Nephron progenitor cell (in vitro differentiated cells): Measurements from ENCODE around the gene PAK2.
A peak's percentile ranks its signal among the peaks of the same experiment; 100 is the strongest.

Experiments used
- DNase-seq: peaks from one replicate; pipeline ENCODE4 v3.0.0; 2021
- H3K27ac Mint-ChIP-seq: 2 replicates; pipeline ENCODE4 v1.8.0; 2021; ENCODE audit warnings: mild to moderate bottlenecking, moderate library complexity, mixed read lengths
- H3K27me3 Mint-ChIP-seq: 2 replicates; pipeline ENCODE4 v1.8.0; 2021; ENCODE audit warnings: mild to moderate bottlenecking, low read depth, mixed read lengths; ENCODE audit not compliant: poor library complexity
- H3K36me3 Mint-ChIP-seq: 2 replicates; pipeline ENCODE4 v1.8.0; 2021; ENCODE audit warnings: low read depth, mixed read lengths
- H3K4me1 Mint-ChIP-seq: 2 replicates; pipeline ENCODE4 v1.8.0; 2021; ENCODE audit warnings: mixed read lengths
- H3K4me3 Mint-ChIP-seq: 2 replicates; pipeline ENCODE4 v1.8.0; 2021; ENCODE audit warnings: mild to moderate bottlenecking, moderate library complexity, mixed read lengths
- H3K9me3 Mint-ChIP-seq: 2 replicates; pipeline ENCODE4 v1.8.0; 2021; ENCODE audit warnings: mild to moderate bottlenecking, moderate library complexity, mixed read lengths
- CTCF ChIP-seq: fragments of 200-600 bp; sonication (generic); IDR thresholded peaks from 2 replicates; pipeline ENCODE4 v1.5.0; 2021; ENCODE audit warnings: antibody characterized with exemption

Gene PAK2

GRCh38 chr3:196757876-196758739 lies 18.5 kb downstream of the PAK2 start:
- TF ChIP-seq CTCF = no peak
- H3K4me1 Mint-ChIP-seq = no peaks in the 10 kb centered on the region
- DNase-seq = no peak
- H3K36me3 Mint-ChIP-seq = peaks cover 86% of the 10 kb centered on the region
- peak overlapping the region; percentile 23 for H3K27ac Mint-ChIP-seq
- no peaks in the 10 kb centered on the region for H3K27me3 Mint-ChIP-seq
- no peak overlapping the region for H3K4me3 Mint-ChIP-seq
- peaks cover 74% of the 10 kb centered on the region for H3K9me3 Mint-ChIP-seq

DNA sequence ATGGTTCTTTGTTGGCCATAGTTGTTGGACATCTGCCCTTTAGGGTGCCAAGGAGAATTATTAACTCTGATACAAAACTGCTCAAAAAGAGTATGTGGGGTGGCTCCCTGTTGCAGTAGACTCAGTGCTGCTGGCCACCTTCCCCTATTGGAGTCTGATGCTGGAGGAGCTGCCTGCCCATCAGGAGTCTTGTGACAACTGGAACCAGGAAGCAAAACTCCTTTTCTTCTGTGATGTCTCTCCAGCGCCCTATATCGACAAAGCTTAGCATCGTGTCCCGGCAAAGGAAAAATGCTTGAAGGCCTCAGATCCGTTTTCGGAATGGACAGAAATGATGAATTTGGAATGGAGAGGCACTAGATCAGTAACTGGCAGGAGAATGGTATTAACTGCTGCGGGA lies 23.5 kb downstream of the PAK2 start:
- Mint-ChIP-seq H3K36me3 (peaks cover 79% of the 10 kb centered on the region), H3K9me3 (peaks cover 55% of the 10 kb centered on the region)

DNA sequence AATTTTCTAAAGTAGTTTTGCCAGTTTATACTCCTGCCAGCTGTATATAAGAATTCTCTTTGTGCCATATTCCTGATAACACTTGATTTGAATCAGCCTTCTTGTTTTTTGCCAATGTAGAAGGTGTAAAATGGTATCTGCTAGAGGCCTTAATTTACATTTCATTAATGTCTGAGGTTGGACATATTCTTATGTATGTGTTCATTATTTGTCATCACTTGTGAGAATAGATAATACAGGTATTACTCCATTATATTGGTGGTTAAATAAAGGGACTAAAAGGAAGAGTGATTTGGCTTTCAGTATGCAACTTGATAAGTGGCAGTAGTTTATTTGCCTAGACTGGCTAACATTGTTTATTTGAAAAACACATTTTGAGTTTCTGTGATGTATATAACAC lies 25.8 kb downstream of the PAK2 start:
- Mint-ChIP-seq H3K4me1 (no peaks in the 10 kb centered on the region), H3K27ac (no peak overlapping the region), H3K27me3 (no peaks in the 10 kb centered on the region), H3K4me3 (no peak overlapping the region), H3K36me3 (peaks cover 75% of the 10 kb centered on the region), H3K9me3 (peaks cover 42% of the 10 kb centered on the region)
- no peak for TF ChIP-seq CTCF
- no peak for DNase-seq

More for the DNA sequence above, 23.5 kb downstream of the PAK2 start:
- H3K4me3 Mint-ChIP-seq = no peak overlapping the region
- TF ChIP-seq CTCF = no peak
- no peak overlapping the region for H3K27ac Mint-ChIP-seq
- no peaks in the 10 kb centered on the region for H3K27me3 Mint-ChIP-seq
- no peaks in the 10 kb centered on the region for H3K4me1 Mint-ChIP-seq
- no peak for DNase-seq

GRCh38 chr3:196771067-196771466 lies 31.4 kb downstream of the PAK2 start:
- H3K36me3 Mint-ChIP-seq = peaks cover 91% of the 10 kb centered on the region
- no peak for TF ChIP-seq CTCF
- no peak for DNase-seq
- H3K9me3 Mint-ChIP-seq = peaks cover 58% of the 10 kb centered on the region
- no peaks in the 10 kb centered on the region for H3K27me3 Mint-ChIP-seq
- H3K4me1 Mint-ChIP-seq = peaks cover 10% of the 10 kb centered on the region
- H3K27ac Mint-ChIP-seq = no peak overlapping the region
- no peak overlapping the region for H3K4me3 Mint-ChIP-seq

DNA sequence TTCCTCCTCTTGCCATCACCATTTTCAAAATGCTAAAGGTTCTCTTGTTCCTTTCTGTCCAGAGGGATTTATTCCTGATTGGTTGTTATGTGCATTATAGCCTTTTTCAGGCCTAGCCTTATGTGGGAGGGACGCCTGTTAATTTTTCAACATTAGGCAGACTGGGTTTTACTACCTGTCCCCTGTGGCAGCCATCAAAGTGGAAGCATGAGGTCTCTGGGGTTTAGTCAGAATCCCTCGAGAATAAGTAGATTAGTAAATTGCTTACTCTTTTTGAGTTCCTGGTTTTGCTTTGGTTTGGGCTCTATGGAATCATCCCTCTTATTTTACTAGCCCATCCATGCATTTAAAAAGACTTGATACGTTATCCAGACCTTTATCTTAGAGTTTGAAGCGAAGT lies 32.4 kb downstream of the PAK2 start:
- H3K4me3 Mint-ChIP-seq = no peak overlapping the region
- no peaks in the 10 kb centered on the region for H3K27me3 Mint-ChIP-seq
- peaks cover 57% of the 10 kb centered on the region for H3K9me3 Mint-ChIP-seq
- peaks cover 91% of the 10 kb centered on the region for H3K36me3 Mint-ChIP-seq
- no peak for DNase-seq
- peak overlapping the region; percentile 79 for H3K27ac Mint-ChIP-seq
- peaks cover 10% of the 10 kb centered on the region for H3K4me1 Mint-ChIP-seq
- TF ChIP-seq CTCF = no peak

DNA sequence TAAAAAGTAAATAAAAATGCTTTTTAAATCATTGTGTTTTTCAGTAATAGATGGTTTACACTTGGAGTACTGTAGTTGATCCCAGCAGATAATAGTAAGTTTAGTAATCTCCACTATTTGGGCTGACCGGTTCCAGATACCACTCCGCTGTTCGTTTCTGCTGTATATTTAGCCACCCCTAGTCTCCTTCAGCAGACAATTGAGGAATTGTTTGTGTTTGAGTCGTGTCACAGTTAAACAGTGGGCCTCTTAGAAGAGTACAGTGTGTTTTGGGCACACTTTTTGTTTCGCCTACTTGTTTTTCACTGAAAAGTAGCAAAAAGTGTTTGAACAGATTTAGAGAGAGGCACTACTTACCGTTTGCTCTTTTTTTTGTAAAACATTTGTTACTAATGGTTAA lies 33.2 kb downstream of the PAK2 start:
- H3K4me1 Mint-ChIP-seq = peaks cover 15% of the 10 kb centered on the region
- no peak for TF ChIP-seq CTCF
- H3K36me3 Mint-ChIP-seq = peaks cover 91% of the 10 kb centered on the region
- no peak overlapping the region for H3K4me3 Mint-ChIP-seq
- DNase-seq = no peak
- no peak overlapping the region for H3K27ac Mint-ChIP-seq
- no peaks in the 10 kb centered on the region for H3K27me3 Mint-ChIP-seq
- H3K9me3 Mint-ChIP-seq = peaks cover 64% of the 10 kb centered on the region
